ENCODE data around the gene TMEM154.

Gene TMEM154

GRCh38 chr4:152577708-152578396 is 101.9 kb downstream of the TMEM154 start:
- TF ChIP-seq EZH2phosphoT487 (IDR thresholded peaks at IDR 0.05; ENCODE audit: borderline replicate concordance) (no peak), CTCF (conservative IDR thresholded peaks at IDR 0.05; ENCODE audit: low read length) (no peak)
- no peak overlapping the region for H3K4me3 ChIP-seq (ENCODE audit: low read length, poor library complexity, severe bottlenecking)
- H3K9me3 ChIP-seq (ENCODE audit: insufficient read depth, low read depth, low read length), result no peaks in the 10 kb centered on the region
- H3F3A ChIP-seq (ENCODE audit: low read depth), result no peaks in the 10 kb centered on the region
- H2AFZ ChIP-seq (ENCODE audit: low read length), result no peak overlapping the region
- H3K36me3 ChIP-seq (ENCODE audit: insufficient read depth, low read length), result no peaks in the 10 kb centered on the region
- H3K4me1 ChIP-seq (ENCODE audit: insufficient read depth, low read length, poor library complexity, severe bottlenecking), result no peaks in the 10 kb centered on the region
- H3K27me3 ChIP-seq (ENCODE audit: insufficient read depth, low read length, poor library complexity, severe bottlenecking), result no peaks in the 10 kb centered on the region
- H3K79me2 ChIP-seq (ENCODE audit: insufficient read depth, low read length), result no peaks in the 10 kb centered on the region
- H3K9ac ChIP-seq (ENCODE audit: low read depth, low read length, poor library complexity, severe bottlenecking), result no peak overlapping the region
- H3K4me2 ChIP-seq (ENCODE audit: low read depth, low read length, poor library complexity, severe bottlenecking), result no peak overlapping the region
- no peaks in the 10 kb centered on the region for H4K20me1 ChIP-seq (ENCODE audit: insufficient read depth, low read length, poor library complexity, severe bottlenecking)
- no peaks in the 10 kb centered on the region for H3K9me2 ChIP-seq (replicated peaks; ENCODE audit: low read depth, low read length)

- TF ChIP-seq EZH2phosphoT487 (IDR thresholded peaks at IDR 0.05; ENCODE audit: borderline replicate concordance) (no peak), CTCF (conservative IDR thresholded peaks at IDR 0.05; ENCODE audit: low read length) (no peak)
- H4K20me1 ChIP-seq (ENCODE audit: insufficient read depth, low read length, poor library complexity, severe bottlenecking), result no peaks in the 10 kb centered on the region
- no peaks in the 10 kb centered on the region for H3K9me2 ChIP-seq (replicated peaks; ENCODE audit: low read depth, low read length)
- no peaks in the 10 kb centered on the region for H3K79me2 ChIP-seq (ENCODE audit: insufficient read depth, low read length)
- no peak overlapping the region for H2AFZ ChIP-seq (ENCODE audit: low read length)
- H3K9ac ChIP-seq (ENCODE audit: low read depth, low read length, poor library complexity, severe bottlenecking), result no peak overlapping the region
- H3K4me1 ChIP-seq (ENCODE audit: insufficient read depth, low read length, poor library complexity, severe bottlenecking), result no peaks in the 10 kb centered on the region
- H3K4me2 ChIP-seq (ENCODE audit: low read depth, low read length, poor library complexity, severe bottlenecking), result no peak overlapping the region
- H3F3A ChIP-seq (ENCODE audit: low read depth), result no peaks in the 10 kb centered on the region
- H3K9me3 ChIP-seq (ENCODE audit: insufficient read depth, low read depth, low read length), result no peaks in the 10 kb centered on the region
- no peak overlapping the region for H3K4me3 ChIP-seq (ENCODE audit: low read length, poor library complexity, severe bottlenecking)
- no peaks in the 10 kb centered on the region for H3K27me3 ChIP-seq (ENCODE audit: insufficient read depth, low read length, poor library complexity, severe bottlenecking)
- H3K36me3 ChIP-seq (ENCODE audit: insufficient read depth, low read length), result no peaks in the 10 kb centered on the region
These were observed 104.3 kb downstream of the TMEM154 start for GRCh38 chr4:152575533-152575932.

GRCh38 chr4:152573861-152574260 is 105.9 kb downstream of the TMEM154 start:
- Histone ChIP-seq H2AFZ (ENCODE audit: low read length) (no peak overlapping the region), H3F3A (ENCODE audit: low read depth) (no peaks in the 10 kb centered on the region), H3K4me1 (ENCODE audit: insufficient read depth, low read length, poor library complexity, severe bottlenecking) (no peaks in the 10 kb centered on the region), H3K4me3 (ENCODE audit: low read length, poor library complexity, severe bottlenecking) (no peak overlapping the region), H3K79me2 (ENCODE audit: insufficient read depth, low read length) (no peaks in the 10 kb centered on the region), H3K27me3 (ENCODE audit: insufficient read depth, low read length, poor library complexity, severe bottlenecking) (no peaks in the 10 kb centered on the region), H3K4me2 (ENCODE audit: low read depth, low read length, poor library complexity, severe bottlenecking) (no peak overlapping the region), H4K20me1 (ENCODE audit: insufficient read depth, low read length, poor library complexity, severe bottlenecking) (no peaks in the 10 kb centered on the region), H3K9ac (ENCODE audit: low read depth, low read length, poor library complexity, severe bottlenecking) (no peak overlapping the region), H3K36me3 (ENCODE audit: insufficient read depth, low read length) (no peaks in the 10 kb centered on the region), H3K9me3 (ENCODE audit: insufficient read depth, low read depth, low read length) (no peaks in the 10 kb centered on the region), H3K9me2 (replicated peaks; ENCODE audit: low read depth, low read length) (no peaks in the 10 kb centered on the region)
- no peak for TF ChIP-seq EZH2phosphoT487 (IDR thresholded peaks at IDR 0.05; ENCODE audit: borderline replicate concordance)
- TF ChIP-seq CTCF (conservative IDR thresholded peaks at IDR 0.05; ENCODE audit: low read length), result no peak
